ENCODE measurements around the gene FNTB.
A peak's percentile ranks its signal among the peaks of the same experiment; 100 is the strongest.

FNTB gene

GRCh38 chr14:64983439-64984310, 3.0 kb upstream of the FNTB start:
- peak; percentile 36 for DNase-seq

- DNase-seq = no peak
These were observed 708 bp downstream of the FNTB start for GRCh38 chr14:64987438-64987767.

- DNase-seq = no peak
These were observed 3.6 kb downstream of the FNTB start for GRCh38 chr14:64990296-64990695.

GRCh38 chr14:64990939-64991338, 4.2 kb downstream of the FNTB start:
- DNase-seq = no peak

- DNase-seq = no peak
These were observed 5.7 kb downstream of the FNTB start for GRCh38 chr14:64992328-64992885.

GRCh38 chr14:64993266-64993930, 6.7 kb downstream of the FNTB start:
- no peak for DNase-seq

- DNase-seq = no peak
These were observed 7.8 kb downstream of the FNTB start for GRCh38 chr14:64994540-64994939.

- no peak for DNase-seq
These were observed 8.6 kb downstream of the FNTB start for GRCh38 chr14:64995291-64995690.

GRCh38 chr14:64997108-64997794, 10.6 kb downstream of the FNTB start:
- DNase-seq = no peak

- no peak for DNase-seq
These were observed 11.8 kb downstream of the FNTB start for GRCh38 chr14:64998455-64998931.

- DNase-seq = no peak
These were observed 14.3 kb downstream of the FNTB start for GRCh38 chr14:65000898-65001591.

GRCh38 chr14:65001723-65002122, 15.0 kb downstream of the FNTB start:
- DNase-seq = no peak

GRCh38 chr14:65002586-65003210, 16.0 kb downstream of the FNTB start:
- no peak for DNase-seq

GRCh38 chr14:65003394-65003793, 16.7 kb downstream of the FNTB start:
- no peak for DNase-seq

- DNase-seq = no peak
These were observed 19.6 kb downstream of the FNTB start for GRCh38 chr14:65006261-65006721.

GRCh38 chr14:65007202-65007601, 20.5 kb downstream of the FNTB start:
- DNase-seq = no peak

- no peak for DNase-seq
These were observed 23.7 kb downstream of the FNTB start for GRCh38 chr14:65010211-65010931.

GRCh38 chr14:65011538-65011937, 24.8 kb downstream of the FNTB start:
- DNase-seq = no peak

GRCh38 chr14:65012353-65012752, 25.7 kb downstream of the FNTB start:
- DNase-seq = no peak

GRCh38 chr14:65015391-65015790, 28.7 kb downstream of the FNTB start:
- no peak for DNase-seq

GRCh38 chr14:65016471-65016870, 29.8 kb downstream of the FNTB start:
- DNase-seq = no peak

All from activated naive CD4-positive, alpha-beta T cell treated with anti-CD3 and anti-CD28 coated beads, Interleukin-2, amount 50 U/mL, for 16 hours (primary cell).